Fibroblast of villous mesenchyme (primary cell): Measurements from ENCODE around the gene TIAM2. TPM values are rescaled to one million over a fixed set of nuclear protein-coding genes. Genes with fewer than 3 reads are reported as not detected.
"Not testable (repeated sequence)": the region's sequence is repeated elsewhere in the genome, so short reads cannot be mapped to it uniquely, and the experiment has no call there.

Experiments used
- DNase-seq: peaks from one replicate; pipeline ENCODE4 v3.0.0-alpha.2; 2010; ENCODE audit warnings: low read depth
- H3K4me3 ChIP-seq: 2 replicates; pipeline ENCODE4 v1.5.1; 2011; ENCODE audit warnings: low read depth, mild to moderate bottlenecking, low read length
- total RNA-seq: library from RNA; depleted of rRNA; stranded (reverse); fragments of >200 nt; gene quantifications from 2 replicates; pipeline ENCODE4 v1.2.3, GENCODE V29; 2012
- TF ChIP-seq, protein P1 (sequence below): IDR thresholded peaks from 2 replicates; pipeline ENCODE4 v1.5.1; 2012; ENCODE audit warnings: low read depth, mild to moderate bottlenecking, low read length; ENCODE audit not compliant: insufficient read depth

Gene TIAM2
- total RNA-seq, 1 donor, result 8.6 TPM

DNA sequence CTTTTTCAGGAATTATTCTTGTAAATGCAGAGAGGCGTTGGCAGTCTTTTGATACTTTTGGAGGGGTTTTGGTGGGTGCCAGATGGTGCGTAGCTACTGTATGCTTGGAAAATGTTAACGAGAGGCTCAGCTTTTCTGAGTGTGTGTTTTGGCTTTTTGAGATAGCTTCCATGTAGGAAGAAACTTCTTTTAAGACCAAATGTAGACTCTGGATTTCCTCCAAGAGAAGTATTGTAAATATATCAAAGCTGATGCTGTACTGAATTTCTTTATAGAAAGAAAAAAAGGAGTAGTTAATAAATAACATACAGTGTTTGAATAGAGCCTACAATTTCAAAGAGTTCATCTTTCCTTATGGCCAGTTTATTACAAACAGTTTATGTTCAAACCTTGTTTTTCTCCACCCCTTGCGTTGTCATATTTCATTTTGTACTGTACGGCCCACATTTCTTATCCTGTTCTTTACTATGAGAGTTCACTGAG, 16.7 kb downstream of the TIAM2 start:
- TF ChIP-seq, protein P1, sequence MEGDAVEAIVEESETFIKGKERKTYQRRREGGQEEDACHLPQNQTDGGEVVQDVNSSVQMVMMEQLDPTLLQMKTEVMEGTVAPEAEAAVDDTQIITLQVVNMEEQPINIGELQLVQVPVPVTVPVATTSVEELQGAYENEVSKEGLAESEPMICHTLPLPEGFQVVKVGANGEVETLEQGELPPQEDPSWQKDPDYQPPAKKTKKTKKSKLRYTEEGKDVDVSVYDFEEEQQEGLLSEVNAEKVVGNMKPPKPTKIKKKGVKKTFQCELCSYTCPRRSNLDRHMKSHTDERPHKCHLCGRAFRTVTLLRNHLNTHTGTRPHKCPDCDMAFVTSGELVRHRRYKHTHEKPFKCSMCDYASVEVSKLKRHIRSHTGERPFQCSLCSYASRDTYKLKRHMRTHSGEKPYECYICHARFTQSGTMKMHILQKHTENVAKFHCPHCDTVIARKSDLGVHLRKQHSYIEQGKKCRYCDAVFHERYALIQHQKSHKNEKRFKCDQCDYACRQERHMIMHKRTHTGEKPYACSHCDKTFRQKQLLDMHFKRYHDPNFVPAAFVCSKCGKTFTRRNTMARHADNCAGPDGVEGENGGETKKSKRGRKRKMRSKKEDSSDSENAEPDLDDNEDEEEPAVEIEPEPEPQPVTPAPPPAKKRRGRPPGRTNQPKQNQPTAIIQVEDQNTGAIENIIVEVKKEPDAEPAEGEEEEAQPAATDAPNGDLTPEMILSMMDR, result no peak
- DNase-seq, result peak; percentile 33
- H3K4me3 ChIP-seq, result no peak overlapping the region

DNA sequence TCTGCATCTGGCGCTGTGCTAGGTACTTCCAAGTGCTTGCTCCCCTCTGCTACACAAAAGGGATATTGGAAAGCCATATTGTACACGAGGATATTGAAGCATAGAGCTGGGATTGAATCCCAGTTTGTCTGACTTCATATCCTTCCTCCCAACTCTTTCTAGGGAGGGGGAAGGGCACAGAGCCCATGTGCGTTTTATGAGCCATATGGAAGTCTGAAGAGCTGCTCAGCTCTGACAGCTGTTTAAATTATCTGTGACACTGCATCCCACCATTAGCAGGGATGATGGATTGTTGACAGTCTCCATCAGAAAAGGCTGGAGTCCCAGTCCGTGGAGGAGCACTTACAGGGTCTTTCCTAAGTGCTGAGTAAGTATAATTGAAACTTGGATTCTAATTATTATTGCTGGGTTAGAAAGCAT, 18.4 kb downstream of the TIAM2 start:
- peak; percentile 32 for DNase-seq
- H3K4me3 ChIP-seq, result no peak overlapping the region
- TF ChIP-seq, protein P1, result no peak

DNA sequence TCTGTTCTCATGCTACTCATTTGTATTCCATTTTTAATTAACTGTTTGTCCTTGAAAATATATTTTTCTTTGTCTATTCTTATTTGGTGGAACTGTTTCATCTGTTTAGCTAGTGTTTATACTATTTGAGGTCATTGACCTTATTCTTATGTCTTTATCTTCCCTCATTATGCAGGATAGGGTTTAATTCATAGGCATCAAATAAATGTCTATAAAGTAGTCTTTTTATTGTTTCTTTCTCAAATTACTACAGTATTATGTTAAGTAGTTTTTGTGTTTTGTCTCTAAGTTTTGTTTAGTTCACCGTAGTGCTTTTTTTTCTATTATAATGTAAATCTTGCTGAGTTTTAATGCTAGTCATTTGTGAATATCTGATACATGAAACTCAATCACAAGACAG, 19.0 kb downstream of the TIAM2 start:
- TF ChIP-seq, protein P1, result no peak
- no peak overlapping the region for H3K4me3 ChIP-seq
- no peak for DNase-seq

DNA sequence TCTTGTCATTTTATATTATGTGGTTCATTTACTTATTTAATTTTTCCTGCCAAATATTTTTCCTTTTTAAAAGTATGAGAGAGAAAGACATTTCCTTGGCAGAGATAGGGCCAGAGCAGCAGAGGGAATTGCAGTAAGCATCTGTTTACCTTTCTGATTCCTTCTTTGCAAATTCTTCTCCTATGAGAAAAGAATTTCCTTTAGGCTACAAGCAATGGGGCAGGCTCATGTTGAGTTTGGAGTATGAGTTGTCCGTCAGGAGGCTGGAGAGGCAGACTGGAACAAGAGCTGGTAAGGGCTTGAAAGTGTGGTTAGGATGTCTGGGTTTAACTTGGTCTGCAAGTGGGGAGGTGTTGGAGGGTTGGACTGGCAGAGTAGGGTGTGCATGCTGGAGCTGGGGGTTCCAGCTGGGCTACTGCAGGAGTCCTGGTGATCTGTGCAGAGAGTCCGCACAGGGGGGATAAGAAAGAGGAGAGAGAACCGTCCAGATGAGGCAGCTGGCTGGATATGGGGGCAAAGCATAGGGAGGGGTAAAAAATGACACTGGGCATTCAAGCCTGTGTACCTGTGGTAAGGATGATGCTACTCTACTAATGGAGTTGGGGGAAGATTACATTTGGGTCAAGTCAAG, 19.7 kb downstream of the TIAM2 start:
- H3K4me3 ChIP-seq, result no peak overlapping the region
- TF ChIP-seq, protein P1, result no peak
- DNase-seq, result peak; percentile 57

DNA sequence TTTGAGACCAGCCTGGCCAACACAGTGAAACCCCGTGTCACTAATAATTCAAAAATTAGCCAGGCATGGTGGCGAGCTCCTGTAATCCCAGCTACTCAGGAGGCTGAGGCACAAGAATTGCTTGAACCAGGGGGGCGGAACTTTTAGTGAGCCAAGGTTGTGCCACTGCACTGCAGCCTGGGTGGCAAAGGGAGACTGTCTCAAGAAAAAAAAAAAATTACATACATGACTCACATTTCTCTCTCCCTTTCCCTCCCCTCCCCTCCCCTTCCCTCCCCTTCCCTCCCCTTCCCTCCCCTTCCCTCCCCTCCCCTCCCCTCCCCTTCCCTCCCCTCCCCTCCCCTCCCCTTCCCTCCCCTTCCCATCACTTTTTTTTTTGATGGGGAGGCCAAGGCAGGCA, 23.3 kb downstream of the TIAM2 start:
- not testable (repeated sequence) for H3K4me3 ChIP-seq, DNase-seq

DNA sequence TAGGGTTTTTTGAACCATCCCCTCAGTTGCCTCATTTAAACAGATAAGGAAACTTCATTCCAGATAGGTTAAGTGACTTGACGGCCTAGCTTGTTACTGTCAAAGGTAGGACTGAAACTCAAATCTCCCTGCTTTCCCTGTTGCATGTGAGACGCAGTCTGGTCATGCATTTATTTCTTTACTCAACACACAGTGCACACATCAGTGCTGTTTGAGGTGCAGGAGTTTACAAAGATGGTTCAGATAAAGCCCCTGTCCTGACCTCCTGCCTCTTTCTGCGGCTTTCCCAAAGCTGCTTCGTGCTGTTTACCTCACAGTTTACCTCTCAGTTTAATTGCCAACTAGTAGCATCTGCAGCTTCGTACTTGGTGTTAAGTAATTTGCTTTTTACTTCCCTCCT, 26.6 kb downstream of the TIAM2 start:
- TF ChIP-seq, protein P1, result no peak
- no peak overlapping the region for H3K4me3 ChIP-seq
- no peak for DNase-seq

DNA sequence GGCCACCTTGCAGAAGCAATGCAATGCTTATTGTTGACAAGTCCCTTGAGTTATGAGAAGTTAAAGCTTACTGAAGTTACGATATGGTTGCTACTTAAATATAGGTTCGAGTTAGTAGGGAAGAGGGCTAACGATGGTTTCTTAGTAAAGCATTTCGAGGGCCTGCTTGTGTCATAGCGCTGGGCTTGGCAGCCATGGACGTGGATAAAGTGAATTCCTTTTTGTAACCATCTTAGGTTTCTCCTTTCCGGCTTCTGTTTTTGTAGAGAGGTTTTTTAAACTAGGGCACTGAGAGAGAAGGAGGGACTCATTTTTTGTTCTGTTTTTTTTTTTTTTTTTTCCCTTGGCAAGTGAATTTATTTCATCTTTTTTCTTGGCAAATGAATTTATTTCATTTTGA, 27.6 kb downstream of the TIAM2 start:
- H3K4me3 ChIP-seq, result no peak overlapping the region
- DNase-seq, result no peak
- TF ChIP-seq, protein P1, result no peak
